ENCODE results near the gene KCNK7.

DNA sequence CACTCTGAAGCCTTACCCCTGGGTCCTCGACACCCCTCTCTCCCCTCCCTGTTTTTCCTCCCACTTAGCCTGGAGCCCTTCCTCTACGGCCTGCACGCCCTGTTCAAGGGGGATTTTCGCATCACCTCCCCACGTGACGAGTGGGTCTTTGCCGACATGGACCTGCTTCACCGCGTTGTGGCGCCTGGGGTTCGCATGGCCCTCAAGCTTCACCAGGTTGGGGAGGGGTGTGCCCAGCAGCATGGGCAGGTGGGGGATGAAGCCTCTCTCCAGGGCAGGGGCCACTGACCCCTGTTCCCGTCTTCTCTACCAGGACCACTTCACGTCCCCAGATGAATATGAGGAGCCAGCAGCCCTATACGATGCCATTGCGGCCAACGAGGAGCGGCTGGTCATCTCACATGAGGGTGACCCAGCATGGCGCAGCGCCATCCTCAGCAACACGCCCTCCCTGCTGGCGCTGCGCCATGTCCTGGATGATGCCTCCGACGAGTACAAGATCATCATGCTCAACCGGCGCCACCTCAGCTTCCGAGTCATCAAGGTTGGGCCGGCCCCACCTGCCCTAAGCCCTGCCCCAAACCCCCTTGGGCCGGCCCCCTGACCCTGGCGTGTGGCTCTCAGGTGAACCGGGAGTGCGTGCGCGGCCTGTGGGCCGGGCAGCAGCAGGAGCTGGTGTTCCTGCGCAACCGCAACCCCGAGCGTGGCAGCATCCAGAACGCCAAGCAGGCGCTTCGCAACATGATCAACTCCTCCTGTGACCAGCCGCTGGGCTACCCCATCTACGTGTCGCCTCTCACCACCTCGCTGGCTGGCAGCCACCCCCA, 39.5 kb upstream of the KCNK7 start:
- TF ChIP-seq, protein P1, sequence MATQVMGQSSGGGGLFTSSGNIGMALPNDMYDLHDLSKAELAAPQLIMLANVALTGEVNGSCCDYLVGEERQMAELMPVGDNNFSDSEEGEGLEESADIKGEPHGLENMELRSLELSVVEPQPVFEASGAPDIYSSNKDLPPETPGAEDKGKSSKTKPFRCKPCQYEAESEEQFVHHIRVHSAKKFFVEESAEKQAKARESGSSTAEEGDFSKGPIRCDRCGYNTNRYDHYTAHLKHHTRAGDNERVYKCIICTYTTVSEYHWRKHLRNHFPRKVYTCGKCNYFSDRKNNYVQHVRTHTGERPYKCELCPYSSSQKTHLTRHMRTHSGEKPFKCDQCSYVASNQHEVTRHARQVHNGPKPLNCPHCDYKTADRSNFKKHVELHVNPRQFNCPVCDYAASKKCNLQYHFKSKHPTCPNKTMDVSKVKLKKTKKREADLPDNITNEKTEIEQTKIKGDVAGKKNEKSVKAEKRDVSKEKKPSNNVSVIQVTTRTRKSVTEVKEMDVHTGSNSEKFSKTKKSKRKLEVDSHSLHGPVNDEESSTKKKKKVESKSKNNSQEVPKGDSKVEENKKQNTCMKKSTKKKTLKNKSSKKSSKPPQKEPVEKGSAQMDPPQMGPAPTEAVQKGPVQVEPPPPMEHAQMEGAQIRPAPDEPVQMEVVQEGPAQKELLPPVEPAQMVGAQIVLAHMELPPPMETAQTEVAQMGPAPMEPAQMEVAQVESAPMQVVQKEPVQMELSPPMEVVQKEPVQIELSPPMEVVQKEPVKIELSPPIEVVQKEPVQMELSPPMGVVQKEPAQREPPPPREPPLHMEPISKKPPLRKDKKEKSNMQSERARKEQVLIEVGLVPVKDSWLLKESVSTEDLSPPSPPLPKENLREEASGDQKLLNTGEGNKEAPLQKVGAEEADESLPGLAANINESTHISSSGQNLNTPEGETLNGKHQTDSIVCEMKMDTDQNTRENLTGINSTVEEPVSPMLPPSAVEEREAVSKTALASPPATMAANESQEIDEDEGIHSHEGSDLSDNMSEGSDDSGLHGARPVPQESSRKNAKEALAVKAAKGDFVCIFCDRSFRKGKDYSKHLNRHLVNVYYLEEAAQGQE (IDR thresholded peaks at IDR 0.05; ENCODE audit: unreplicated experiment) = no peak
- TF ChIP-seq STAT1 (IDR thresholded peaks at IDR 0.05; ENCODE audit: unreplicated experiment) = no peak
- no peak for TF ChIP-seq EZH2phosphoT487 (IDR thresholded peaks at IDR 0.05; ENCODE audit: unreplicated experiment)
- TF ChIP-seq POLR2AphosphoS5 (IDR thresholded peaks at IDR 0.05; ENCODE audit: low read depth) = no peak
- TF ChIP-seq, protein P2, sequence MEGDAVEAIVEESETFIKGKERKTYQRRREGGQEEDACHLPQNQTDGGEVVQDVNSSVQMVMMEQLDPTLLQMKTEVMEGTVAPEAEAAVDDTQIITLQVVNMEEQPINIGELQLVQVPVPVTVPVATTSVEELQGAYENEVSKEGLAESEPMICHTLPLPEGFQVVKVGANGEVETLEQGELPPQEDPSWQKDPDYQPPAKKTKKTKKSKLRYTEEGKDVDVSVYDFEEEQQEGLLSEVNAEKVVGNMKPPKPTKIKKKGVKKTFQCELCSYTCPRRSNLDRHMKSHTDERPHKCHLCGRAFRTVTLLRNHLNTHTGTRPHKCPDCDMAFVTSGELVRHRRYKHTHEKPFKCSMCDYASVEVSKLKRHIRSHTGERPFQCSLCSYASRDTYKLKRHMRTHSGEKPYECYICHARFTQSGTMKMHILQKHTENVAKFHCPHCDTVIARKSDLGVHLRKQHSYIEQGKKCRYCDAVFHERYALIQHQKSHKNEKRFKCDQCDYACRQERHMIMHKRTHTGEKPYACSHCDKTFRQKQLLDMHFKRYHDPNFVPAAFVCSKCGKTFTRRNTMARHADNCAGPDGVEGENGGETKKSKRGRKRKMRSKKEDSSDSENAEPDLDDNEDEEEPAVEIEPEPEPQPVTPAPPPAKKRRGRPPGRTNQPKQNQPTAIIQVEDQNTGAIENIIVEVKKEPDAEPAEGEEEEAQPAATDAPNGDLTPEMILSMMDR (conservative IDR thresholded peaks at IDR 0.05; ENCODE audit: low read depth in 2 of 2) = no peak

Measured in GM23338 (cell line).